Smooth muscle cell of the brain vasculature (primary cell): ENCODE measurements around the gene HIPK2.

ENCODE experiments used
- DNase-seq: peaks from one replicate; pipeline ENCODE4 v3.0.0-alpha.2; 2012; ENCODE audit warnings: low read depth, low spot score

Gene HIPK2

DNA sequence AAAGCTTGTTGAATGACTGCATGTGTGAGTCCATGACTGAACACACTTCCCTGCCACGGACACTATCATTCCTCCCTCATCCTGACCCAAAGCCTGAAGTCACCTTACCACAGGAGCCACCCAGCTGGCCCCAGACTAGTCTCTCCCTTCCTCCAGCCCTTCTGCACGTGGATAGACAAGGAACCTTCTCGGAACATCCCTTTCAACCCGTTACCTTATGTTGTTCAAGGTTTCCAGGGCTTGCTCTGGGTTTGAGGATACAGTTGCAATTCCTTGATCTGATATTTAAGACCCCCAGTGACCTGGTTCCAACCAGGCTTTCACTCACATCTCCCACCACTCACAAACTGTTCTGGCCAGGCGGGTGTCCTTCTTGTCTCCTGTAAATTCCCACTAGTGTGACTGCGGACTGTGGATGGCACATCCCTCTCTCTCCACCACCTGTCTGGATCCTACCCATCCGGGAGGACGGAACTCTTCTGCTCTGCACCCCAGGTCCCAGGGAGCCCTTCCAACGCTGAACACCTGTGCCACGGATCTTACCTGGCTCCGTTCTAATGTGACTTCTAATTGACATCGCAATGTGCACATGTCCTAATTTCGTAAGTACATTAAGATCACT is 62.5 kb downstream of the HIPK2 start:
- DNase-seq: no peak

DNA sequence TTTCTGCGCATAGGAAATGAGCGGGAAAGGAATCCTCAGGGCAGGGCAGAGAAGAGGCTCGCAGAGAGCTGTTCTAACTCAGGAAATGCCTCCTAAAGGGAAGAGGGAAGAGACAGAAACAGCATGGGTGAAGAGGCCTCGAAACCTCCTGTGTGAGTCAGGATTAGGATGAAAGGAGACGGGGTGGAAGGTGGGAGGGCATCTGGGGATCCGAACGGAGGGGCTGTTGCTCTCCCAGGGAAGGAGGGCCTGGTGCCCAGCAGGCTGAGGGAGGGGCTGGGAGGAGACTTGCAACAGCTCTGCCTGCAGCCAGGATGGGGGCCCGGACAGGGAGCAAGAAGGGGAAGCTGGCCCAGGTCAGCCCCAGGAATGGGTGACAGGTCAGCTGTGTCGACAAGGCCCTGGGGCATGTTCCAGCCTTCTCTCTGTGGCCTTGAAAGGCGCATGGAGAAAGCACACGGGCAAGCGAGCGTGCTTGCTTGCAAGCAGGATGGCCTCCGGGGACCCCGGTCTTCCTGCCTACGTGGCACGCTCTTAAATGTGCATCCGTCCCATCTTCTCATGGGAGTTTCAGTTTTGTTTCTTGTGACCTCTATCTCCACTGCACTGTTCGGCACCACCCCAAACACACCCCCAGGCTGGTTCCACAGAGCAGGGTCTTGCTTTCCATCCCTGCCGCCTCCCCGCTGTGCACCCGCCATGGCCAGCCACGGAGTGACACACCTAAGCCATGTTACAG is 63.5 kb downstream of the HIPK2 start:
- no peak for DNase-seq

DNA sequence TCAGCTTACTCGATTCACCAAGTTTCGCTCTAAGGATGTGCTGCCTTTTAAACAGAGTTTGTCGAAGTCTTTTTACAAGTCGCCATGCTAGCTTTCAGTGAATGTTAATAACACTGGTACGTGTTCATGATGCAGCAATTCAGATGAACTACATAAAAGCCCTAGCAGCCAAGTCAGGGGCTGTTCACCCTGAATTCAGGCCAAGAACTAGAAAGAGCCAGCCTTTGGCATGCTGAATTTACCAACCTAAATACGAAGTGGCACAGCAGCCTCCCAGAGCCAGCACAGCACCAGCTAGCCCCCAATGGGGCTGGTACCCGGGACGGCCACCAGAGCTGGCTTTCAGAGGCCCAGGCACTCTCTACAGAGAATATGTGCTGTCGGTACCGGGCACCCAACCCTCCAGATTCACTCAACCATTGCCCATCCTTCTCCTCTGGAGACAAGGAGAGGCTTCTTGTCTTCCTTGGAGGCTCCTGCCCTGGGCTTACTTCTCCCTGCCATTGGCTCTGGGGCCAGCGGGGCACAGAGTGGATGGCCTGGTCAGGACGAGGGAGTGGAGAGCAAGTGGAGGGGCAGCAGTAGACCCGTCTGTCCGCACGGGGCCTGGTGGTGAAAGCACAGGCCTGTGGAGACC is 64.2 kb downstream of the HIPK2 start:
- no peak for DNase-seq

DNA sequence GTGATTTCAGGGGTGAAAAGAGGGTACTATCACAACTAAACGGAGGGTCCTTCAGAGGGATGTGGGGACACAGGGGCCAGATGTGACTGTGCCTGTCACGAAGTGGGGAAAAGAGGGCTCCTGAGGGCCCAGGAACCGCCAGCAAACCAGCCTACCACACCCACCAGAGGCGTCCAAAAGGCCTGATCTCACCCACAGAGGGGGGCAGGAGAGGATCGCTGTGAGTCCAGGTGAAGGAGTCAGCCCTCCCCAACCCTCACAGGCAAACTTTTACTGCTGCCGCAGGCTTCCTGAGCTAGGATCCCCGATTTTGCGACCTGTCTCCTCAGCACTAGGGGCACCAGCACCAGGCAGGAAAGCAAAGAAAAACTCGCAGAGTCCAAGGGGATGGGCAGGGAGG is 64.7 kb downstream of the HIPK2 start:
- DNase-seq: no peak

DNA sequence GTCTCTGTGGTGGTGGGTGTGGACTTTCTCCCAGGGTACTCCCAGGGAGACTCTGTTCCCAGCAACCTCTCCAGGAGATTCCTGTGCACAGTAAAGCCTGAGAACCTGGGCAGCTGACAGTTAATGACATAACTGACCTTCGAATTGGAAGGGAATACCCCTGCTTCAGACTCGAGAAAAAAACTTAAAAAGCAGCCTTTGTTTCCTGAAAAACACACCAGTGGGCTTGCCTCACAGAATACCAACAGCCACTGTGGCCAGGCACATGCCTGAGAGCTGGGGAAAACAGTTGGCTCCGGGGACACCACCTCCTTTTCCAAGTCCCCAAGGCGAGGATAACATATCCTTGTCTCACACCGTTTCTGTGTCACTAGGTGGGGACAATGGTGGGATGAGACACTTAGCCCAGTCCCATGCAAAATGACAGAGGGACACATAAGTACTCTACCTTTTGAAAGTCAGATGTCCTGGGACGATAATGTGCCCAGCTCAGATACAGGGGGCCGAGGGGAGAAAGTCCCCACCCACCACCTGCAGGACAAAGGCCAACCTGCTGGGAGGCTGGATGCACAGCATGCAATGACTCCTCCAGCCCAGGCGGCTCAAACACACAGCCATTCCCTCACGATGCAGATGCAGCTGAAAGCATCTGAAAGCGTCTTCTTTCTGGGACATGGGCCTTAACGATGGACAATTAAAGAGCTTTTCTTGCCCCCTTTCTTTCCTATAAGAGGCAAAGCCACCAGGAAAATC is 65.6 kb downstream of the HIPK2 start:
- no peak for DNase-seq

DNA sequence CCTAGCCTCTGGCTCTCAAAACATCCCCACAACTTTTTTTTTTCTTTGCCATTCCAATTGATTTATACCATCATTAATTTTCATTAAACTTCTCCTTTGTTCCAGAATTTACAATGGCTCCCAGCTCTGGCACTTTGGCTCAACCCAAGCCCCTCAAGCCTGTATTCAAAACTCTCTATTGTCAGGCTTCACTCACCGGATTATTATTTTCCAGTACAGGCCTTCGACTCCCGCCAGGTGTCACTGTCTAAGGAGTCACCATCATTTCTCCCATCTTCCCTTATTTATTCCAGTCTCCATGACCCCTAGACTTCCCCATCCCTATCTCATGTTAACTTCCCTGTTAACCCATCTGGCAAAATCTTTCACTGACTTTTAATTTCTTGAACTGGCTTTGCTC is 67.8 kb downstream of the HIPK2 start:
- DNase-seq: no peak

DNA sequence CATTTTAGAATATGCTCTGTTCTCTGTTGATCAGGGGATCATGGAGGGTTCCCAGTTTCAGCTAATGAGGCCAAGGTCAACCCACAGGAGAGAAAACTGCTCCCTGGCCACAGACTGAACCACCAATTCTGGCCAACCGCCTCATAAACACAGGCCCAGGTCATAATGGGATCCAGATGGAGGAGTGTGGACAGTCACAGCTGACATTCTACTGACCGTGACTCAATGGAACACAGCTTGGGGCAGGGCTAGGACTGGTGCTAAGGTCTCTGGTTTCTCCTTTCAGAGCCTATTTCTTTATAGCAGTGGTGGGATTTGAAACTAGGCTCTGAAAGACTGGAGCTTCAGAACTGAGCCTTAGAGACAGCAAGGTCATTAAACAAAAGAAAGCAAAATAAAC is 68.3 kb downstream of the HIPK2 start:
- peak; percentile 77 for DNase-seq

DNA sequence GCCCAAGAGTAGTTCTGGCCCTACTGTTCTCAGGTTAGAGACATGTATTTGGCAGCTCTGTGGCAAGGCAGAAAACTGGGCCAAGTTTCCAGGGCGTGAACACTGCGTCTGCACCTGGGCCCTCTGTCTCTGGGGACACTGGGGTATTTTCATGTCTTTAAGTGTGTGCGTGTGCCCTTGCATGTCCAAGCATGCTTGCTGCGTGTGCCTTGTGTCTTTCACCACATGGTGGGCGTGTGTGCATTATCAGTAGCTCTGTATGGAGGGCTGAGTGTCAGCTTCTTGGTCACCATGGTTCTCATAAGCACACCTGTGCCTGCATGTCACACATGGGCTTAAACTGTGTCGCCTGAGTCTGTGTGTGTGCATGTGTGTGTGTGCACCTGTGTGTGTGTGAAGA is 69.3 kb downstream of the HIPK2 start:
- DNase-seq: no peak

DNA sequence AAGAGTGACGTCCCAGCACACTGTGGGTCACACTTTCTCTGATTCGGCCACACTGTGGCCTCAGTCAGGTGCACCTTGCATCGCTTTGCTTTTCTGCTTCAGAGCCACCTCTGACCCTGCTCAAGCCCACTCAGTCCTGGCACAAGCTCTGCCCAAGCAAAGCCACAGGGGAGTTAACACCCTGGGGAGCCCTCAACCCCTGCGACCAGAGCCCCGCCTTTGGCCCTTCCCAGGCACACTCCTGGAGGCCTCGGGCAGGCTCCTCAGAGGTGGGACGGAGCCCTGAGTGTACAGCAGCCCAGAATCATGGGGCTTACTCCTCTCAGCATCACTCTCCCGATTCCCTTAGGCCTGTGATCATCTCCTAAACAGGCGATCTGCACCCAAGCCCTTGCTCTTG is 71.0 kb downstream of the HIPK2 start:
- no peak for DNase-seq

DNA sequence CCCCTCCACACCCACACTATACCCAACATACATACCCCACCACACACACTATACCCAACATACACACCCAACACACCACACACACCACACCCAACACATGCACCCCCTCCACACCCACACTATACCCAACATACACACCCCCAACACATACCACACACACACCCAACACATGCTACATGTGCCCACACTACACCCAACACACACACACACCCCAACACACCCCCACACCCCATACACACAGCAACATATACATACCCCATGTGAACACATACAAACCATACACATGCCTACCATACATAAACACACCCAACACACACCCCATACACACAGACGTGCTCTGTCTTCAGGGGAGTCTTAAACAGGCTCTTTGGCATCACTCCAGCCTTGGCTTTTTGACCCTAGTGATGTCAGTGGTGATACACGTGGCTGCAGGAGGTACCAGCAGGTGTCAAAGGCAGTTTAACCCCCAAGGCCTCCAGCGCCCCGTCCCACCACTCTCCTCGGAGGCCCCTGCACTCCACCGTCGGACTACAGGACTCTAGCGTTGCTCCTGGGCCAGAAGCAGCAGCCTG is 73.4 kb downstream of the HIPK2 start:
- no peak for DNase-seq

DNA sequence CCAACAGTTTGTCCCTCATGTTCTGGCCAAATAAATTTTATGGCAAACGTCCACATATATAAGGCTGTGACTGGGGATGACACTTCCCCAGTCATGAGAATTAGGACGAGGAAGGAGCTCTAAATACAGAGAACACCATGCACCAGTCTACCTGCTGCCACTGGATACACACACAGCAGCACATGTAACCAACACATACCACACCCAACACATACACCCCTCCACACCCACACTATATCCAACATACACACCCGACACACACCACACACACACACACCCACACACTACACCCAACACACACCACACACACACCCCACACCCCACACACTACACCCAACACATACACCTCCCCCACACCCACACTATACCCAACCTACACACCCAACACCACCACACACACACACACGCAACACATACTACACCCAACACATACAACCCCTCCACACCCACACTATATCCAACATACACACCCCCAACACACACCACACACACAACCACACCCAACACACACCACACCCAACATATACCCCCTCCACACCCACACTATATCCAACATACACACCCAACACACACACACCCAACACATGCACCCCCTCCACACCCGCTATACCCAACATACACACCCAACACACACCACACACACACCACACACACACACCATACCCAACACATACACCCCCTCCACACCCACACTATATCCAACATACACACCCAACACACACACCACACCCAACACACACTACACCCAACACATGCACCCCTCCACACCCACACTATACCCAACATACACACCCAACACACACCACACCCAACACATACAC is 74.1 kb downstream of the HIPK2 start:
- no peak for DNase-seq

DNA sequence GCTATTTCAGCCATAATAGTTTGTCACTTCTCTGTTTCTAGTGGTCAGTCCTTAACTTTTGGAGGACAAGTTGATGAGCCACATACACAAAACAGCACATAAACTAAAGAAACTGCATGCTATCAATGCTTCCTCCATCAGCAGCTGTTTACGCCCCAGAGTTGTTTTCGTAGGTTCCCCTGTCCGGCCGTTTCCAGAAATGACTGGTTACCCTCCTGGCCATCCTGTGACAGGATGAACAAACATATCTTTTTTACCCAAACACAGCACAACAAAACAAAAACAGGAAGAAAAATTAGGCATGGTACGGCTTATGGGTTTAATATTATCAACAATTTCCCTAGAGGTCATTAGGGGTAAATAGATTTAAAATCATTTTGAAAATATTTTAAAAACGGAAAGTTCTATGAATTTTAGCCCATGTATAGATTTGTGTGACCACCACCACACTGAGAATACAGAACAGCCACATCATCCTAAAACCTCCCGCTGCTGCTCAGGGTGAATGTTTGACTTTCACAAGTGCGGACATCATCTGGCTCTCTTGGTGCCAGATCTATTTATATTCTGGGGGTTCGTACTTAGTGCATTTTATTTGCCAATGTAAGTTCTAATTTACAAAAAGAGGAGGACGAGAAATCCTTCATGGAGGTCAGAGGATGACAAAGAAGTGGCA is 74.8 kb downstream of the HIPK2 start:
- DNase-seq: no peak

DNA sequence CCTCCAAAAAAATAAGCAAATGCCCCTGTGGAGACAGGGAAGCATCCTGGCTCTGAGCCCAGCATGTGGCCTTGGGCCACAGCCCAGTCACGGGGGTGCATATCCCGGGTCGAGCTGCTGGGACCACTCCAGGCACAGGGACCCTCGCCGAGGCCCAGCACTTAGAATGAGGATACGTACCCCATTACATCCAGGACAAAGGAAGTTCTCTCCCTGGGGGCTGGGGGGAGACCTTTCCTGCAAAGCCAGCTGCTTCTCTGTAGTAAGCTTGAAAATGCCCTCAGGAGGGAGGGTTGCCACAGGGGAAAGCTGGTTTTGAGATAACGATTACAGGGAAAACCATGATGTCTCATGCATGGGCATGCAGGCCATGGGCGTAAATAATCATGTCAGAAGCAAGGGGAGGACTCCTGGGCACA is 75.5 kb downstream of the HIPK2 start:
- no peak for DNase-seq

DNA sequence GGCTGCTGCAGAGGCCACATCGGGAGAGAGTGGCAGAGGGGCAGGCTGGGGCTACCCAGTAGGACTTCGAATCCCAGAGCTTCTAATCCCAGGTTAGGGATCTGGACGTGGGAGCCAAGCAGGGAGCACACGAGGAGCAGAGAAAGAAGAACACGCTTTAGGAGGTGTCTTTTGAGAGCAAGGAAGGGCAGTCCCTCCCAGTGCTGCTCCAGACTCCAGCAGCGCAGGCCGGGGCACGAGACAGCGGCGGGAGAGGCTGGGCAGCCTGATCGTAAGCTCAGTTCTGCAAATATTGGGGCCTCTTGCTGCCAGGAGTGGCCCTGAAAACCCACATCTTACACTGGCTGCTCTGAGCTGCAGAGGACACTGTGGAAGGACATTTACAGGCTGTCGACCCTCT is 75.9 kb downstream of the HIPK2 start:
- DNase-seq: no peak

DNA sequence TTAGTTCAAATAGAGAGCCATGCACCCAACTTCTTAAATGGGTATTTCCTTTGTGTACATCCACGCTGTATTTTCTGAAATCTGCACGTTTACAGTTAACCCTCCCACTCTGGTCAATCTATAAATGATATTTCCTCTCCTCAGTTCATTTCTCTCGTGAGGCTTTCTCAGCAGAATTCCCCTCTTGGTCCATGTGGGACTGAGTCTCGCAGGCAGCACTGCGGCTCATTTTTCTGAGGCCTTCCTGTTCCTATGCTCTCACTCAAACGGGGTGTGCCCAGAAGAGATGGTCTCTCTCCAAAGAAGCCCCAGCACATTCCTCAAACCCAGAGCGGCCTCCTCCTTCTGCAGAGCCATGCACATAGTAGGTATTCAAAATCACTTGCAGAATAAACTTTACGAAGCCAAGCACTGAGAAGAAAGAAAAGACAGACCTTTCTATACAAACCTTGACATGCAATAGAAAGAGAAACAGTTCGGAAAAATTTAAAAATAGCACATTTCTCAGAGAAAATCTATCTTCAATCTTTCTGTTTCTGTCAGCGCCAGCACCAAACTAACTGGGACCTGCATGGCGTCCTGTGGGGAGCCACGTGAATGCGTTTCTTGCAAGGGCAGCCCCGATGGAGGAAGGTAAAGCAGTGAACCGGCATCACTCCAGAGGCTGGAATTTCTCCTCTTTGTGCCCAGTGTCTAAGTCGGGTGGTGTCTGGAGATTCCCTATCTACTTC is 77.1 kb downstream of the HIPK2 start:
- DNase-seq: no peak

DNA sequence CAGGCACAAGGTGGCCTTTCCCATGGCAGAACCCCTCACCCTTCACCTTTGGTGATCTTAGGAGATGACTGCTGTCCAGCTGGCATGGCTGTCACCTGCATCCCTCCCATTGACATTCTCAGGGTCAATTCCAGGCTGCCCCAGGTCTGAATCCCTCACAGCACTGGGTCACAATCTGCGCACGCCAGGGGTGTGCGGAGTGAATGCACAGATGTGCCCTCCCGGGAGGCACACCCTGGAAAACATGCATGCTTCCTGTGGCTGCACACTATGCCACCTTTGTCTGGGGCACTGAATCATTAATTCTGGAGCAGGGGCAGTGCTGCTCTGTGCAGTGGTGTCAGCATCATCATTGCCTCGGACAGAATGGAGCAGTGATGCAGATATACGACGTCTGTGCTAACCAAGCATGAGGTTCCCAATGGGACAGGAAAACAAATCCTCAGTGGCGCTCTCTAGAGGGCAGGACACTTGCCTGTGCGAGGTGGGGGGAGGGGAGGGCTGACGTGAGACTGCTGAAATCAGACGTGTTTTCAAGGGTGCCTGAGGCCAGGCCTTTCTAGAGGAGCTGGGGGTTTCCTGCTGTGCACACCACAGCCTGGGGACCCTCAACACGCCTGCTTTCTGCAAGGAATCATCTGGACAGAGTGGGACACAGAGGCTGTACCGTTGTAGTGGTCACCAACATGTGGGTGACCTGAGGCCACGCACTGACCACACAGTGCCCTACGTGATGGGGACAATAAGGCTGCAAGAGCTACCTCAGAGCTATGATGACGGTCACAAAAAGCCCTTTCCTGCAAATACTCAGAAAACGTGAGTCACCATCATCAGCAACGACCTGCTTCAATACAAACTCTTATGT is 77.9 kb downstream of the HIPK2 start:
- DNase-seq: no peak

DNA sequence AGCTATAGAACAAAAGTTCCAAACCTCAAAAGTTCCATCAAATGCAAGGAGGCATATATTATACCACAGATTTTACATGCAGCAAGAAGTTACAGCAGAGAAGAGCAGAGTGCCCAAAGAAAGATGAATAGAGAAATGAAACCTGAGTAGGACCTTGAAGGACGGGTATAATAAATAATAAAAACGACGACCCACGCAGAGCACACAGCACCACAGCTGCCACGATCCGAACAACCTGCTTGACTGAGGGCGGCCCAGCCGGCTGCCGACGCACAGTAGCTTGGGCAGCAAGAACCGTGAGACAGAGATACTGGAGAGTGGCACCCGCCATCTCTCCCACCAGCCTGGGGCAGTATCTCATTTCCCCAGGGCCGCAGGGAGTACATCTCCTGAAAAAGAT is 79.0 kb downstream of the HIPK2 start:
- no peak for DNase-seq

DNA sequence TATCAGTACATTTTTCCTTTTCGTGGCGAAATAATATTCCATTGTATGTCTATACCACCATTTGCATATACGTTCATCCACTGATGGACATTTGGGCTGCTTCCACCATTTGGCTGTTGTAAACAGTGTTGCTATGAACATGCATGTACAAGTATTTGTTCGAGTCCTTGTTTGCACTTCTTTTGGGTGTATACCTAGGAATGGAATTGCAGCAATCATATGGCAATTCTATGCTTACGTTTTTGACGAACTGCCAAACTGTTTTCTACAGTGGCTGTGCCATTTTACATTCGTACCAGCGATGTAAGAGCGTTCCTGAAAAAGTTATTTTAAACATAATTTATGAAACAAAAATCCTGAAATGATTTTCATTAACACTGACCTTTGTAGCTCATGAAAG is 79.5 kb downstream of the HIPK2 start:
- no peak for DNase-seq

DNA sequence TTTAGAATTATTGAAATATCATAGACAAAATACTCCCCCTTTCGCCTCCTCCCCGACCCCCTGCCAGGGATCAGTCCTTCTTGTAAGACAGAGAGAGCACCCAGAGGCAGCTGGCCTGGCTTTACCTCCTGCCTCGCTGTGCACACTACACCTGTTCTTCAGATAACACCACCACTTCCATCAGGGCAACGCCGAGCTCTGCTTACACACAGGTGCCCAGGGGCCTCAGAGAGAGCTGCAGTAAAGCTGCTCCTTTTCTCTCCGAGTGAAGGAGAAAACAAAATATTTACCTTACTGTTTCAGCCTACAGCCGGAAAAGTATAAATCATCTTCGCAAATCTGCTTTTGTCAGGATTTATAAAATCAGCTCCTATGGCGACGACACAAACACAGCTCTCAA is 80.7 kb downstream of the HIPK2 start:
- DNase-seq: no peak
